ENCODE data around the gene PRSS1.

The PRSS1 gene

DNA sequence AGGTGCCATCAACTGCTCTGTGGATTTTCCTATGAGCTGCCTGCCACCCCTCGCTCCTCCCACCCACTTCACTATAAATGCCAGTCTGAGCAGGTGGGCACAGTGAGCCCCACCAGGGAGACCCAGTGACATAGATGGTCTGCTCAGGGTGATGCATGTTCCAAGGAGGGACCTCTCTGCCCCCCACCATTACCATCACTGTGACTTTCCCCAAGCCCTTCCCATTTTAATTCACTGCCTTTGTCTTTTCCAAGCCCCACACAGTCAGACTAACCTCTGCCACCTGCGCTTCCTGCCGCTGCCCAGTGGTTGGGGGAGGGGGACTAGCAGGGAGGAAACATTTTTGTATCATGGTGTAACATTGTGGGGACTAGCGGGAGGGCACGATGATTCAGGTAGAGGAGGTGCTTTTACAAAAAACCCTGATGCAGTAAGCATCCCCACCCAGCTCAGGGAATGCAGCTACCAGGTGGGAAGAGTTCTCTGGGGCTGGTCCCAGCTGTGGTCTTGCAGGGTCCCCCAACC is 46.1 kb downstream of the PRSS1 start:
- Histone ChIP-seq H3K4me3 (ENCODE audit: extremely low read depth, insufficient read depth, low read length, poor library complexity, severe bottlenecking) (no peak overlapping the region), H3K9me3 (ENCODE audit: control insufficient read depth, low read length) (no peaks in the 10 kb centered on the region), H3K4me1 (ENCODE audit: control insufficient read depth, insufficient read depth, low read length, poor library complexity, severe bottlenecking) (peaks cover 6% of the 10 kb centered on the region), H3K27ac (ENCODE audit: low read depth, low read length, severe bottlenecking) (no peak overlapping the region), H3K36me3 (ENCODE audit: control insufficient read depth, insufficient read depth, low read length) (no peaks in the 10 kb centered on the region)
- 0 to 29% methylated on average over 1 to 2 of the region's 5 CpGs for WGBS, 2 experiments (ENCODE audit: insufficient coverage in 2 of 2)

DNA sequence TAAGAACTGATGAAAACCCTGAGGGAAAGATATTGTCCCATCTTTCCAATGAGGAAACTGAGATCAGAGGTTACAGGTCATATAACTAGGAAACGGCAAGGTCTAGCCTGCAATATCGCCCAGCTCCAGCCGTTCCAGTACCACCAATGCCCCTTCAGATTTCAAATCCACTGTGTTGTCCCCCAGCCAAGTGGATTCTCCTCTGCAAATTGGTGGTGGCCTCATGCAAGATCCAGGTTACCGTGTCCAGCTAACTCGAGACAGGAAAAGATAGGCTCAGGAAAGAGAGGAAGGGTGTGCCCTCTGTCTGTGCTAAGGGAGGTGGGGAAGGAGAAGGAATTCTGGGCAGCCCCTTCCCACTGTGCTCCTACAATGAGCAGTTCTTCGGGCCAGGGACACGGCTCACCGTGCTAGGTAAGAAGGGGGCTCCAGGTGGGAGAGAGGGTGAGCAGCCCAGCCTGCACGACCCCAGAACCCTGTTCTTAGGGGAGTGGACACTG is 46.8 kb downstream of the PRSS1 start:
- Histone ChIP-seq H3K36me3 (ENCODE audit: control insufficient read depth, insufficient read depth, low read length) (no peaks in the 10 kb centered on the region), H3K4me1 (ENCODE audit: control insufficient read depth, insufficient read depth, low read length, poor library complexity, severe bottlenecking) (peaks cover 6% of the 10 kb centered on the region), H3K9me3 (ENCODE audit: control insufficient read depth, low read length) (no peaks in the 10 kb centered on the region), H3K4me3 (ENCODE audit: extremely low read depth, insufficient read depth, low read length, poor library complexity, severe bottlenecking) (no peak overlapping the region), H3K27ac (ENCODE audit: low read depth, low read length, severe bottlenecking) (no peak overlapping the region)
- WGBS, 2 experiments (ENCODE audit: insufficient coverage in 2 of 2): 17 to 26% methylated on average over 5 to 9 of the region's 9 CpGs

DNA sequence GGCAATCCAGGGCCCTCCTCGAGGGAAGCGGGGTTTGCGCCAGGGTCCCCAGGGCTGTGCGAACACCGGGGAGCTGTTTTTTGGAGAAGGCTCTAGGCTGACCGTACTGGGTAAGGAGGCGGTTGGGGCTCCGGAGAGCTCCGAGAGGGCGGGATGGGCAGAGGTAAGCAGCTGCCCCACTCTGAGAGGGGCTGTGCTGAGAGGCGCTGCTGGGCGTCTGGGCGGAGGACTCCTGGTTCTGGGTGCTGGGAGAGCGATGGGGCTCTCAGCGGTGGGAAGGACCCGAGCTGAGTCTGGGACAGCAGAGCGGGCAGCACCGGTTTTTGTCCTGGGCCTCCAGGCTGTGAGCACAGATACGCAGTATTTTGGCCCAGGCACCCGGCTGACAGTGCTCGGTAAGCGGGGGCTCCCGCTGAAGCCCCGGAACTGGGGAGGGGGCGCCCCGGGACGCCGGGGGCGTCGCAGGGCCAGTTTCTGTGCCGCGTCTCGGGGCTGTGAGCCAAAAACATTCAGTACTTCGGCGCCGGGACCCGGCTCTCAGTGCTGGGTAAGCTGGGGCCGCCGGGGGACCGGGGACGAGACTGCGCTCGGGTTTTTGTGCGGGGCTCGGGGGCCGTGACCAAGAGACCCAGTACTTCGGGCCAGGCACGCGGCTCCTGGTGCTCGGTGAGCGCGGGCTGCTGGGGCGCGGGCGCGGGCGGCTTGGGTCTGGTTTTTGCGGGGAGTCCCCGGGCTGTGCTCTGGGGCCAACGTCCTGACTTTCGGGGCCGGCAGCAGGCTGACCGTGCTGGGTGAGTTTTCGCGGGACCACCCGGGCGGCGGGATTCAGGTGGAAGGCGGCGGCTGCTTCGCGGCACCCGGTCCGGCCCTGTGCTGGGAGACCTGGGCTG is 47.5 kb downstream of the PRSS1 start:
- no peaks in the 10 kb centered on the region for H3K36me3 ChIP-seq (ENCODE audit: control insufficient read depth, insufficient read depth, low read length)
- H3K4me1 ChIP-seq (ENCODE audit: control insufficient read depth, insufficient read depth, low read length, poor library complexity, severe bottlenecking): peaks cover 6% of the 10 kb centered on the region
- no peak overlapping the region for H3K27ac ChIP-seq (ENCODE audit: low read depth, low read length, severe bottlenecking)
- H3K4me3 ChIP-seq (ENCODE audit: extremely low read depth, insufficient read depth, low read length, poor library complexity, severe bottlenecking): peak overlapping the region; percentile 38
- WGBS, 2 experiments (ENCODE audit: insufficient coverage in 2 of 2): 1 to 3% methylated on average over 53 to 67 of the region's 74 CpGs
- H3K9me3 ChIP-seq (ENCODE audit: control insufficient read depth, low read length): no peaks in the 10 kb centered on the region

DNA sequence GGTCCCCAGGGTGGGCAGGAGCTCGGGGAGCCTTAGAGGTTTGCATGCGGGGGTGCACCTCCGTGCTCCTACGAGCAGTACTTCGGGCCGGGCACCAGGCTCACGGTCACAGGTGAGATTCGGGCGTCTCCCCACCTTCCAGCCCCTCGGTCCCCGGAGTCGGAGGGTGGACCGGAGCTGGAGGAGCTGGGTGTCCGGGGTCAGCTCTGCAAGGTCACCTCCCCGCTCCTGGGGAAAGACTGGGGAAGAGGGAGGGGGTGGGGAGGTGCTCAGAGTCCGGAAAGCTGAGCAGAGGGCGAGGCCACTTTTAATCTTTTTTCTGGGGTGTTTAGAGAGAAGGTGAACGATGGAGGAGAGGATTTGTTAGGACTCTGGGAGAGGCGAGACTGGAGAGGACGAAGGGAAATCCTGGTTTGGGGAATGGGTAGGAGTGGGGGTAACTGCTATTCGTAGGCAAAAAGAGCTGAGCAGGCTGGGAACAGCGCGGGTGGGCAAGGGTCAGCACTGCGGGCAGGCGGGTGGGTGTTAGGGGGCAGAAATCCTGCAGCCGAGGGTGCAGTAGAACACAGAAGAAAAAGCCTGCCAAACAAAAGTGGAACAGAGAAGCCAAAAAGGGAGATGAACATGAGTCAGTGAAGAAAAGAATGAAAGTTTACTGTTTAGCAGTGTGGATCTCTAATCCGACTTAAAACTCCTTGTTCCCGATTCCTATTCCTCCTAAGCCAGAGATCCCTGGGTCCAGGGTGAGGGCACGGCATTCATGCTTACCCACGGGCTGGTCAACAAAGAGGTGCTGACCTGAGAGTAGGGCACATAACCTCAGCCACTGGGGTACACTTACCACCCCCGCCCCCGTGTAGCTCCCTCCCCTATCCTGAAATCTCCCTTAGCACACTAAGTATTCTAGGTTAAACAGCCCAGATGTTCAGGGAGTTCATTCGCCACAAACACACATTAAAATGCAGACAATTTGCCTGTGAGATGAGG is 48.4 kb downstream of the PRSS1 start:
- 3 to 9% methylated on average over 24 to 26 of the region's 33 CpGs for WGBS, 2 experiments (ENCODE audit: insufficient coverage in 2 of 2)
- Histone ChIP-seq H3K9me3 (ENCODE audit: control insufficient read depth, low read length) (no peaks in the 10 kb centered on the region), H3K4me1 (ENCODE audit: control insufficient read depth, insufficient read depth, low read length, poor library complexity, severe bottlenecking) (peaks cover 6% of the 10 kb centered on the region), H3K36me3 (ENCODE audit: control insufficient read depth, insufficient read depth, low read length) (no peaks in the 10 kb centered on the region), H3K27ac (ENCODE audit: low read depth, low read length, severe bottlenecking) (no peak overlapping the region), H3K4me3 (ENCODE audit: extremely low read depth, insufficient read depth, low read length, poor library complexity, severe bottlenecking) (peak overlapping the region; percentile 38)

DNA sequence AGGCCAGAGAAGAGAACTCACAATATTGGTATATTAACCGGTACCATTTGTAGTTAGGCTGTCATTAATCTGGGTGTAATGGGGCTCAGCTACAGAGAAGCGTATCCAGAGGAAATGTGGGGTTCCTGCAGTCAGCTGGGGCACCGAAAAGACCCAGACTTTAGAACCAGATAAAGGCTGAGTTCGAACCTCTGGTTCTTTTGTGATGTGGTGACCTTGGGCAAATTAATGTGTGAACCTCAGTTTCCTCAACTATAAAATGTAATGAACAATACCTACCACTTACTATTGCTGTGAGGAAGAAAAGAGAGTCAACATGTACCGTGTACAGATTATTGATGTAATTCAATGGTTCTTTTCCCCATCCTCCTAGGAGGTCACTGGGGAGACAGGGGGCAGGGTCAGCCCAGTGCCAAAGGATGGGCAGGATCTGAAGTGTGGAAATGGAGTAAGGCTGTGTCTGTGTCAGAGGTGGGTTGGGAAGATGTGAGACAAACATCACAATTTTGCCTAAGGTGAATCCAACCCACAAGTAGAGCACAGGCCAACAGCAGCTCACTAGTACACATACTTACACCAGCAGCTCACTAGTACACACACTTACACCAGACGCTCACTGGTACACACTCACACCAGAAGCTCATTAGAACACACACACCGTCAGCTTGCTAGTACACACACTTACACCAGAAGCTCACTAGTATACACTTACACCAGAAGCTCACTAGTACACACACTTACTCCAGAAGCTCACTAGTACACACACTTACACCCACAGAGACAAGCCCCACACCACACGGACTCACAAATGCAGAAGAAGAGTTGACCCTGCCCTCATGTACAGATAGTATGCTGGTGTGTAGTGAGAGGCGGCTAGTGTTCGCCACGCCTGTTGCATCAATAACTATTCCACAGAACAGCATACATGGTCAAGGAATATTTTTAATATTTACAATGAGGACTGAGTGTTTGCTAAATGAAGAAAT is 49.5 kb downstream of the PRSS1 start:
- Histone ChIP-seq H3K36me3 (ENCODE audit: control insufficient read depth, insufficient read depth, low read length) (no peaks in the 10 kb centered on the region), H3K27ac (ENCODE audit: low read depth, low read length, severe bottlenecking) (no peak overlapping the region), H3K4me1 (ENCODE audit: control insufficient read depth, insufficient read depth, low read length, poor library complexity, severe bottlenecking) (peaks cover 6% of the 10 kb centered on the region), H3K4me3 (ENCODE audit: extremely low read depth, insufficient read depth, low read length, poor library complexity, severe bottlenecking) (no peak overlapping the region), H3K9me3 (ENCODE audit: control insufficient read depth, low read length) (no peaks in the 10 kb centered on the region)
- WGBS, 2 experiments (ENCODE audit: insufficient coverage in 2 of 2): 85 to 91% methylated on average over 4 to 5 of the region's 11 CpGs

DNA sequence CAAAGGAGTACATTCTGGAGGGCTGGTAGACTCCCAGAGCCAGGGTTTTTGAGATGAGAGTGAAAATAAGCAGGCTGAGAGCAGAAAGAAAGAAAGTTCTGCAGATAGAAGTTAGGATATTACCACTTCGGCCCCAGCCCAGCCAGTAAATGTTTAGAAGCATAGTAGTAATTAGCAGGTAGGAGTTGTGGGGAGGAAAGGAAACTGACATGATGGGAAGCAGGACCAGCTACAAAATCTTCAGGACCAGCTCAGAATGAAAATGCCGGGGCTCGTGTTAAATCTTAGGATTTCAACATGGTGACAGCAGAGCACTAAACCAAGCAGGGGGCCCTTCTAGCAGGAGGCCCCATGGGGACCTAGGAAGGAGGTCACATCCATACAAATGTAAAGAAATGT is 50.2 kb downstream of the PRSS1 start:
- H3K4me1 ChIP-seq (ENCODE audit: control insufficient read depth, insufficient read depth, low read length, poor library complexity, severe bottlenecking): peaks cover 6% of the 10 kb centered on the region
- no peaks in the 10 kb centered on the region for H3K9me3 ChIP-seq (ENCODE audit: control insufficient read depth, low read length)
- no peaks in the 10 kb centered on the region for H3K36me3 ChIP-seq (ENCODE audit: control insufficient read depth, insufficient read depth, low read length)
- no peak overlapping the region for H3K4me3 ChIP-seq (ENCODE audit: extremely low read depth, insufficient read depth, low read length, poor library complexity, severe bottlenecking)
- no peak overlapping the region for H3K27ac ChIP-seq (ENCODE audit: low read depth, low read length, severe bottlenecking)
- WGBS, 2 experiments (ENCODE audit: insufficient coverage in 2 of 2): 47 to 48% methylated on average over 3 of the region's 3 CpGs

DNA sequence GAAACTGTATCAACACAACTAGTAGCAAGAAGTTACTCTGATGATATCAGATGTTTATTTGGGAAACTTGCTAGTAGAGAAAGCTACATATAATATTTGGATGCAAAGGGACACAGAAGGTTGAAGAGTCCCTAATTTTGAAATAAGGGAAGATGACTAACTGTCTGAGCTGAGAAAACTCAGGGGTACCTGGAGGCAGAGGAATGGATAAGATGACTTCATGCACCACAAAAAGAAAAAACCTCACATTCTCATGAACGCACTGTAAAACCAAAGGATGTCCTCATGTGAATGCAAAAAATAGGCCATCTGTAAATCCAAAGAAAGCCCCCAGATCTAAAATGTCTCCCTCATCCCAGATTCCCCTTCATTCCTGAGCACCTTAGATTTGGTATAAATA is 50.8 kb downstream of the PRSS1 start:
- Histone ChIP-seq H3K27ac (ENCODE audit: low read depth, low read length, severe bottlenecking) (no peak overlapping the region), H3K4me3 (ENCODE audit: extremely low read depth, insufficient read depth, low read length, poor library complexity, severe bottlenecking) (no peak overlapping the region), H3K4me1 (ENCODE audit: control insufficient read depth, insufficient read depth, low read length, poor library complexity, severe bottlenecking) (peaks cover 6% of the 10 kb centered on the region), H3K9me3 (ENCODE audit: control insufficient read depth, low read length) (no peaks in the 10 kb centered on the region), H3K36me3 (ENCODE audit: control insufficient read depth, insufficient read depth, low read length) (no peaks in the 10 kb centered on the region)
- 100% methylated on average over 1 of the region's 1 CpG; no CpG with 5 or more reads in 1 of the 2 experiments for whole genome bisulfite sequencing, 2 experiments (ENCODE audit: insufficient coverage in 2 of 2)

DNA sequence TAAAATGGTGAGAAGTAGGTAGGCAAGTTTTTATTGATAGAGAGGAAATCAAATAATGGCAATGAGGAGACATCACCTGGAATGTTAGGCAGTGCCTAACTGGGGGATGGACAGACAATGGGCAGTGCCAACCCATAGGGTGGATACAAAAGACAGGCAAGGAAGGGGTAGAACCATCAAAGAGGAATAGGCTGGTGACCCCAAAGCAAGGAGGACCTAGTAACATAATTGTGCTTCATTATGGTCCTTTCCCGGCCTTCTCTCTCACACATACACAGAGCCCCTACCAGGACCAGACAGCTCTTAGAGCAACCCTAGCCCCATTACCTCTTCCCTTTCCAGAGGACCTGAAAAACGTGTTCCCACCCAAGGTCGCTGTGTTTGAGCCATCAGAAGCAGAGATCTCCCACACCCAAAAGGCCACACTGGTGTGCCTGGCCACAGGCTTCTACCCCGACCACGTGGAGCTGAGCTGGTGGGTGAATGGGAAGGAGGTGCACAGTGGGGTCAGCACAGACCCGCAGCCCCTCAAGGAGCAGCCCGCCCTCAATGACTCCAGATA is 51.5 kb downstream of the PRSS1 start:
- Histone ChIP-seq H3K36me3 (ENCODE audit: control insufficient read depth, insufficient read depth, low read length) (no peaks in the 10 kb centered on the region), H3K9me3 (ENCODE audit: control insufficient read depth, low read length) (no peaks in the 10 kb centered on the region), H3K4me3 (ENCODE audit: extremely low read depth, insufficient read depth, low read length, poor library complexity, severe bottlenecking) (no peak overlapping the region), H3K4me1 (ENCODE audit: control insufficient read depth, insufficient read depth, low read length, poor library complexity, severe bottlenecking) (peaks cover 6% of the 10 kb centered on the region), H3K27ac (ENCODE audit: low read depth, low read length, severe bottlenecking) (no peak overlapping the region)
- 88 to 100% methylated on average over 1 to 3 of the region's 7 CpGs for WGBS, 2 experiments (ENCODE audit: insufficient coverage in 2 of 2)

DNA sequence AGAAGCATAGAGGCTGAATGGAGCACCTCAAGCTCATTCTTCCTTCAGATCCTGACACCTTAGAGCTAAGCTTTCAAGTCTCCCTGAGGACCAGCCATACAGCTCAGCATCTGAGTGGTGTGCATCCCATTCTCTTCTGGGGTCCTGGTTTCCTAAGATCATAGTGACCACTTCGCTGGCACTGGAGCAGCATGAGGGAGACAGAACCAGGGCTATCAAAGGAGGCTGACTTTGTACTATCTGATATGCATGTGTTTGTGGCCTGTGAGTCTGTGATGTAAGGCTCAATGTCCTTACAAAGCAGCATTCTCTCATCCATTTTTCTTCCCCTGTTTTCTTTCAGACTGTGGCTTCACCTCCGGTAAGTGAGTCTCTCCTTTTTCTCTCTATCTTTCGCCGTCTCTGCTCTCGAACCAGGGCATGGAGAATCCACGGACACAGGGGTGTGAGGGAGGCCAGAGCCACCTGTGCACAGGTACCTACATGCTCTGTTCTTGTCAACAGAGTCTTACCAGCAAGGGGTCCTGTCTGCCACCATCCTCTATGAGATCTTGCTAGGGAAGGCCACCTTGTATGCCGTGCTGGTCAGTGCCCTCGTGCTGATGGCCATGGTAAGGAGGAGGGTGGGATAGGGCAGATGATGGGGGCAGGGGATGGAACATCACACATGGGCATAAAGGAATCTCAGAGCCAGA is 52.5 kb downstream of the PRSS1 start:
- H3K27ac ChIP-seq (ENCODE audit: low read depth, low read length, severe bottlenecking): no peak overlapping the region
- peaks cover 2% of the 10 kb centered on the region for H3K4me1 ChIP-seq (ENCODE audit: control insufficient read depth, insufficient read depth, low read length, poor library complexity, severe bottlenecking)
- WGBS, 2 experiments (ENCODE audit: insufficient coverage in 2 of 2): 90 to 95% methylated on average over 5 to 6 of the region's 8 CpGs
- H3K4me3 ChIP-seq (ENCODE audit: extremely low read depth, insufficient read depth, low read length, poor library complexity, severe bottlenecking): no peak overlapping the region
- no peaks in the 10 kb centered on the region for H3K36me3 ChIP-seq (ENCODE audit: control insufficient read depth, insufficient read depth, low read length)
- no peaks in the 10 kb centered on the region for H3K9me3 ChIP-seq (ENCODE audit: control insufficient read depth, low read length)
